ENCODE measurements around the gene GPR6. TPM values are rescaled to one million over a fixed set of nuclear protein-coding genes. Genes with fewer than 3 reads are reported as not detected.

The GPR6 gene
- total RNA-seq, 1 experiment from 2014 or later = 0.20 TPM

DNA sequence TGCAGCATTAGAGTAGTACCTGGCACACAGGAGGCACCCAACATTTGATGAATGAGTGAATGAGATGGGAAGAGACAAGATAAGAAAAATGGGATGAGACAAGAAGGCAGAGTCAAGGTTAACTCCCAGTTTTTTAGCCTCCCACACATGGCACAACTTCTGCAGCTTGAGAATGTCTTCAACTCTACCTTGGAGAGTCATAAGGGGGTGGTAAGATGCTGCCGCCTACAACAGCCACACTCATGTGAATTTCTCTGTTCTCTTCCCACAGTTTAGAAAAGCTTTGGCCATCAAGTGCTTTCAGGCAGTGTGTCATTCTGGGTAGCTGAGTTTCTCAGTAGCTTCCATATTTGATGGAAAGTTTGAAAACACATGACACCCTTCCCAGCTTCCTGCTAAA lies 19.5 kb upstream of the GPR6 start:
- H4K5ac ChIP-seq (ENCODE audit: insufficient read length, low read depth, low read length) = no peak overlapping the region
- Mint-ChIP-seq H3K4me1 (no peaks in the 10 kb centered on the region), H3K36me3 (ENCODE audit: insufficient read depth in 1 of 3, low read depth in 3 of 3) (peaks cover 4 to 8% (median 7%) of the 10 kb centered on the region in 3 experiments; a peak in 6 of 7 replicates), H3K4me3 (no peak overlapping the region), H3K27me3 (ENCODE audit: low read depth) (peaks cover 3% of the 10 kb centered on the region), H3K27ac (no peak overlapping the region), H3K9me3 (peaks cover 5 to 8% of the 10 kb centered on the region in 2 experiments; a peak in 4 of 5 replicates)
- H2BK5ac ChIP-seq (ENCODE audit: insufficient read length, low read length) = no peak overlapping the region
- H3K79me1 ChIP-seq (ENCODE audit: insufficient read depth, low read depth, low read length, poor library complexity, severe bottlenecking) = no peaks in the 10 kb centered on the region
- TF ChIP-seq, protein P1, sequence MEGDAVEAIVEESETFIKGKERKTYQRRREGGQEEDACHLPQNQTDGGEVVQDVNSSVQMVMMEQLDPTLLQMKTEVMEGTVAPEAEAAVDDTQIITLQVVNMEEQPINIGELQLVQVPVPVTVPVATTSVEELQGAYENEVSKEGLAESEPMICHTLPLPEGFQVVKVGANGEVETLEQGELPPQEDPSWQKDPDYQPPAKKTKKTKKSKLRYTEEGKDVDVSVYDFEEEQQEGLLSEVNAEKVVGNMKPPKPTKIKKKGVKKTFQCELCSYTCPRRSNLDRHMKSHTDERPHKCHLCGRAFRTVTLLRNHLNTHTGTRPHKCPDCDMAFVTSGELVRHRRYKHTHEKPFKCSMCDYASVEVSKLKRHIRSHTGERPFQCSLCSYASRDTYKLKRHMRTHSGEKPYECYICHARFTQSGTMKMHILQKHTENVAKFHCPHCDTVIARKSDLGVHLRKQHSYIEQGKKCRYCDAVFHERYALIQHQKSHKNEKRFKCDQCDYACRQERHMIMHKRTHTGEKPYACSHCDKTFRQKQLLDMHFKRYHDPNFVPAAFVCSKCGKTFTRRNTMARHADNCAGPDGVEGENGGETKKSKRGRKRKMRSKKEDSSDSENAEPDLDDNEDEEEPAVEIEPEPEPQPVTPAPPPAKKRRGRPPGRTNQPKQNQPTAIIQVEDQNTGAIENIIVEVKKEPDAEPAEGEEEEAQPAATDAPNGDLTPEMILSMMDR (conservative IDR thresholded peaks at IDR 0.05) = no peak
- no peak overlapping the region for H3K18ac ChIP-seq (ENCODE audit: insufficient read length, low read depth, low read length)
- no peaks in the 10 kb centered on the region for H3K27me3 ChIP-seq (ENCODE audit: insufficient read depth, low read length)
- H2BK120ac ChIP-seq (ENCODE audit: low read depth, low read length, poor library complexity, severe bottlenecking) = no peak overlapping the region
- H3T11ph ChIP-seq (ENCODE audit: low read length) = no peak overlapping the region
- no peak overlapping the region for H2BK15ac ChIP-seq (ENCODE audit: low read depth, low read length)
- no peak overlapping the region for H2AFZ ChIP-seq (ENCODE audit: low read length)
- no peak overlapping the region for H3K23ac ChIP-seq (ENCODE audit: insufficient read length, low read depth, low read length)
- no peak overlapping the region for H4K8ac ChIP-seq (replicated peaks; ENCODE audit: insufficient read length, low read depth, low read length)
- no peaks in the 10 kb centered on the region for H3K4me1 ChIP-seq (ENCODE audit: insufficient read depth, low read length)
- H3K9ac ChIP-seq (ENCODE audit: extremely low read depth, insufficient read length, low read length) = no peak overlapping the region
- no peaks in the 10 kb centered on the region for H3K9me3 ChIP-seq (ENCODE audit: control insufficient read depth, low read depth, low read length)
- H3K4ac ChIP-seq (ENCODE audit: low read depth, low read length) = no peak overlapping the region
- no peak overlapping the region for H3K14ac ChIP-seq (ENCODE audit: insufficient read depth, low read length)
- no peak overlapping the region for H2BK20ac ChIP-seq (ENCODE audit: low read depth, low read length, poor library complexity, severe bottlenecking)
- no peaks in the 10 kb centered on the region for H3K79me2 ChIP-seq (ENCODE audit: insufficient read depth, low read length)
- H4K91ac ChIP-seq (ENCODE audit: insufficient read length, low read depth, low read length) = no peak overlapping the region
- no peaks in the 10 kb centered on the region for H3K23me2 ChIP-seq (ENCODE audit: insufficient read length, low read depth, low read length, poor library complexity, severe bottlenecking)
- DNase-seq = no peak
- H3K4me2 ChIP-seq (ENCODE audit: insufficient read depth, insufficient read length, low read length) = no peak overlapping the region
- H2BK12ac ChIP-seq (ENCODE audit: insufficient read length, low read depth, low read length) = no peak overlapping the region
- H3K56ac ChIP-seq (ENCODE audit: insufficient read length, low read depth, low read length) = no peak overlapping the region
- H4K20me1 ChIP-seq (ENCODE audit: control insufficient read depth, insufficient read depth, insufficient read length) = no peaks in the 10 kb centered on the region
- no peak overlapping the region for H3K27ac ChIP-seq (ENCODE audit: insufficient read length, low read depth, low read length)
- H2AK5ac ChIP-seq (ENCODE audit: insufficient read length, low read length) = no peak overlapping the region
- WGBS (ENCODE audit: extremely low coverage, insufficient read length, low lambda C conversion rate) = no CpG with 5 or more reads among the region's 1 CpG

All from H9 (cell line).